ENCODE results near the gene SCAF8. TPM values are rescaled to one million over a fixed set of nuclear protein-coding genes. Genes with fewer than 3 reads are reported as not detected.
A peak's percentile ranks its signal among the peaks of the same experiment; 100 is the strongest.
"Not testable (repeated sequence)": the region's sequence is repeated elsewhere in the genome, so short reads cannot be mapped to it uniquely, and the experiment has no call there.

Gene SCAF8, protein sequence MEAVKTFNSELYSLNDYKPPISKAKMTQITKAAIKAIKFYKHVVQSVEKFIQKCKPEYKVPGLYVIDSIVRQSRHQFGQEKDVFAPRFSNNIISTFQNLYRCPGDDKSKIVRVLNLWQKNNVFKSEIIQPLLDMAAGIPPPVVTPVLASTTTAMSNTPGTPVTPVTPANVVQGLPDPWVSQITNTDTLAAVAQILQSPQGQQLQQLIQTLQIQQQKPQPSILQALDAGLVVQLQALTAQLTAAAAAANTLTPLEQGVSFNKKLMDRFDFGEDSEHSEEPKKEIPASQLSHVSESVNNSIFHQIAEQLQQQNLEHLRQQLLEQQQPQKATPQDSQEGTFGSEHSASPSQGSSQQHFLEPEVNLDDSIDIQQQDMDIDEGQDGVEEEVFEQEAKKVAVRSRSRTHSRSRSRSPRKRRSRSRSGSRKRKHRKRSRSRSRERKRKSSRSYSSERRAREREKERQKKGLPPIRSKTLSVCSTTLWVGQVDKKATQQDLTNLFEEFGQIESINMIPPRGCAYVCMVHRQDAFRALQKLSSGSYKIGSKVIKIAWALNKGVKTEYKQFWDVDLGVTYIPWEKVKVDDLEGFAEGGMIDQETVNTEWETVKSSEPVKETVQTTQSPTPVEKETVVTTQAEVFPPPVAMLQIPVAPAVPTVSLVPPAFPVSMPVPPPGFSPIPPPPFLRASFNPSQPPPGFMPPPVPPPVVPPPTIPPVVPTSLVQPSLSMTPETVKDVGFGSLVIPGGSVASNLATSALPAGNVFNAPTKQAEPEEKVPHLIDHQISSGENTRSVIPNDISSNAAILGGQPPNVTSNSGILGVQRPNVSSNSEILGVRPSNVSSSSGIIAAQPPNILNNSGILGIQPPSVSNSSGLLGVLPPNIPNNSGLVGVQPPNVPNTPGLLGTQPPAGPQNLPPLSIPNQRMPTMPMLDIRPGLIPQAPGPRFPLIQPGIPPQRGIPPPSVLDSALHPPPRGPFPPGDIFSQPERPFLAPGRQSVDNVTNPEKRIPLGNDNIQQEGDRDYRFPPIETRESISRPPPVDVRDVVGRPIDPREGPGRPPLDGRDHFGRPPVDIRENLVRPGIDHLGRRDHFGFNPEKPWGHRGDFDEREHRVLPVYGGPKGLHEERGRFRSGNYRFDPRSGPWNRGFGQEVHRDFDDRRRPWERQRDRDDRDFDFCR (N-terminal part only)
- 20.4 TPM for total RNA-seq

DNA sequence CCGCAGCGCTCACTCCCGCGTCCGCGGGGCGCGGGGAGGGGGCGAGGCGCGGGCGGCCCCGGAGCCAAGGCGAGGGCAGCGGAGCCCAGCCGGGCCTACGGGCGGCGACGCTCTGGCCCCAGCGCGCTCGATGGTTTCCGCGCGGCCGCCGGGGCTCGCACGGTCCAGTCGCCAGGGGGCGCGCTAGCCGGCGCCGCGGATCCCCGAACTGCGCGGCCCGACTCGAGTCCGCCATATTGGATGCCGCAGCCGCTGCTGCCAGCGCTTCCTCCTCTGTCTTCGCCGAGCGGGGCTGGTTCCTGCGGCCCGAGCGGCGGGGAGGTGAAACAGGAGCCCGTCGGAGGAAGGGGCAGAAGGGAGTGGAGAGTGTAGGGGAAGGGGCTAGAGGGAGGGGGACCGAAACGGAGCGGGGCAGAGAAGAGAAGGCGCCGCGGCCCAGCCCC is at the start of gene SCAF8:
Gene SCAF8 (plus strand): TSS at position 234 of the 443 bp plus-strand sequence. CDS start 485 bp downstream, outside the sequence.
- ATAC-seq: peak; percentile 90

DNA sequence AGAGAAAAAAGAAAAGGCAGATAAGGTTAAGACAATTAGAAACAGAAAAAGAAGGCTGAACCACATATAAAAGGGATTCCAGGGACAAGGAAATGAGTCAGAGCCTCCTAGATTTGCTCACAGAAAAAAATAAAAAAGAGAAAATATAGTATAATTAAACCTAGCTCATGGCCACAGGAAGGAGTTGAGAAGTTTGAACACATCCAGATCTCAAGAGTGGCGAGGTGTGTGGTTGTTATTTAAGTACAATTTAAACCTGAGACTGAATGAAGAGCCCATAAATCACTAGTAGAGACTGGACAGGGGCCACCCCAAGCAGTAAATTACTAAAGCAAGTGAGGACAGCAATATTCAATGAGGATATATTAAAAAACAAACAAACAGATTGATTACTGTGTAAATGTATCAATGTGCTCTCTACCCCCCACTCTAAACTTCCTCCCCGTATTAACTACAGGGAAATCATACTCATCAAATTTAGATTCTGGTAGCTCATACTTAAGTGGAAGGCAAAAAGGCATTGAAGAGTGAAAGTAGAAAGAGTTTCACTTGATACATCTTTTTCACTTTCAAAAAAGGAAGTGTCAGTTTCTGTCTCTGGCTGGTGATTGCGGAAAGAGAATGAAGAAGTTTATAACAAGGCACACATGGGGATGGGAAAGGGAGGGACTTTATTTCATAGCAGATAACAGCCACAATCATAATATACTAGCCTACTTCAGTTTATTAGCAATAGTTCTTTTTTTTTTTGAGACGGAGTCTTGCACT is 49.3 kb upstream of the SCAF8 start:
- ATAC-seq: peak; percentile 23

DNA sequence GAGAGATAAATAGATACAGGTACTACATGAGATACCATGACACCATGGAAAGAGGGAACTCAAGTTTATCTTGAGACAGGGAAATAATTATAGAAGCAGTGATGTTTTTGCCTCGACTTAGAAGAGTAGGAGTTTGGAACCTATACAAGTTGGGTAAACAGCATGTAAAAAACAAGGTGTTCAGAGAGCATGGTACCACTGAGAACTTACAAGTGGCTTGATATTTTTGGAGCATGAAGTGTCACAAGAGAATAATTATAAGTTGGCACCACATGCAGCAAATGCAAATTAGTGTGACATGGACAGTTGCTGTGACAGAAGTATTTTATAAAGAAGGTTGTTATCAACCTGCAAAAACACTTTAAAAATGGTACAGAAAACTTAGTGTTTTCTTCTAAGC is 47.1 kb upstream of the SCAF8 start:
- no peak for ATAC-seq

DNA sequence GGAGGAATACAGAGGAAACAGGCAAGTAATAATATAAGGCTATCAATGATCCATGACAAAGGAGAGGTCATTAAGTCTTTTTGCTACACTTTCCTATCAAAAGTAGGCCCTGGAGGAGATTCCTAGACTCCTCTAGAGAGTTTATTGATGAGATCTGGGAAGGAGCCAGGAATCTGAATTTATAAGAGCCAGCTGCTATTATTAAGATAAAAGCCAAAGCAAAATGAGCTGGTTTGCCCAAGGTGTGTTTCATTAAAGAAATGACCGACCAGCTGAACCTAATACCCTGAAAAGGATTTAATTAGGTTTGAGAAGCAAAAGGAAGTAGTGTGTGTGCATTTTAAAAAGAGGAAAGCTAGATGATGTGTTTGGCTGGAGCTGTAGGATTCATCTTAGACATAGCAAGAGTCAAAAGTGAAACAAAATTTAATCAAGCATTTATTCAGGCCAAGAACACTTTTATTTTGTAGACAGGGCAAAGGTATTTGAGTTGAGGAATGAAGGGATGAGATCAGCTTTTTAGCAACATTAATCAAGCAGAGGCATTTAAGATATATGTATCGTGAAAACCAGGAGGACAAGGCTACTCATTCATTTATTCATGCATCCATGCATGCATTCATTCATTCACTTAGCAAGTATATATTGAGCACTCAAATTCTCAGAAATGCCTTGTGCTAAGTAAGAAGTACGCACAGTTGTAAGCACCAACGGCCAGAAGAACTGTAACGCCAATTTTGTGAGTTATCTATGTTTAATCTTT is 43.5 kb upstream of the SCAF8 start:
- ATAC-seq: no peak

DNA sequence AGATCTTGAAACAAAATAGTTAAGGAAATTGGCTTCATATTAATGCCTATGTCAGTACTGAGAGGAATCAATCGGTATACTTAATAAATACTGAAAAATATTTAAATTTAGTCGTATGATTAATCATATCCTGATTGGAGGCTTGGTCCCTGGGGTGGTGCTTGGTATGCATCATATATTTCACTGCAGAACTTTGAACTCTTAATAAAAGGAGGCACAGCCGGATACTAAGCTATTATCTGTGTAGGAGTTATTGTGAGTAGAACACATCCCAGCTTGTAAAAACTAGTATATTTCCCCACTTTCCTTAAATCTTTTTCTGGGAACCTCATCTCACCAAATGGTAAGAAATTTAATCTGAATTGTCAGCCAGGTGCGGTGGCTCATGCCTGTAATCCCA is 42.4 kb upstream of the SCAF8 start:
- no peak for ATAC-seq

DNA sequence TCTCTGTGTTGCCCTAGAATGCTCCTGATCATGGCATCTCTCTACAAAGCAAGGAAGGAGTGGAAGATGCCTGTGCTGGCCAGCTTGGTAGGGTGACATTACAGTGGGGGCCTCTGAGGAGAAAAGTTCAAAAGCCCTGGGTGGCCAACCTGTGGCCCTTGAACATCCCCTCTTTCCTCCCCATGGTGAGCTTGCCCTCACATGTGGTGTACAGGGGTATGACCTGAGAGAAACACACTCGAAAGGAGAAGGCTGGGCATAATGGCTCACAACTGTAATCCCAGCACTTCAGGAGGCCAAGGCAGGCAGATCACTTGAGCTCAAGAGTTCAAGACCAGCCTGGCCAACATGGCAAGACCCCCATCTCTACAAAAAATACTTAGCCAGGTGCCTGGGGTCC is 36.6 kb upstream of the SCAF8 start:
- no peak for ATAC-seq

DNA sequence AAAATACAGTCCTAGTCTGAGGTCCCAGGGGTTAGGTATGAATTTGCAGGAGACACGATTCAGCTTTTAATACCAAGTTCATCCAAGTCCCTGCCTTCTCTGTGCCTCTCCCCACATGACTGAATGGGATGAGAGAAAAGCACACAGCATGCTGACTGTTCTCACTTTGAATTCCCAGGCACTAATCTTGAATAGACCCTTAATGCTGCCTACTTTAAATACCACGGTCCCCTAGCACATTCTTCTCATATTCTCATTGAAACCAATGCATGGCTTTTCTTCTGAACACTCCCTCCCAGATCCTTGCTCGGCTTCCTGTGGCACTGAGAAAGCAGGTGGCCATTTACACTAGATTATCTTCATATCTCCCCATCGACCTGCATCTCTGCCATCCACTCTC is 30.1 kb upstream of the SCAF8 start:
- ATAC-seq: no peak

DNA sequence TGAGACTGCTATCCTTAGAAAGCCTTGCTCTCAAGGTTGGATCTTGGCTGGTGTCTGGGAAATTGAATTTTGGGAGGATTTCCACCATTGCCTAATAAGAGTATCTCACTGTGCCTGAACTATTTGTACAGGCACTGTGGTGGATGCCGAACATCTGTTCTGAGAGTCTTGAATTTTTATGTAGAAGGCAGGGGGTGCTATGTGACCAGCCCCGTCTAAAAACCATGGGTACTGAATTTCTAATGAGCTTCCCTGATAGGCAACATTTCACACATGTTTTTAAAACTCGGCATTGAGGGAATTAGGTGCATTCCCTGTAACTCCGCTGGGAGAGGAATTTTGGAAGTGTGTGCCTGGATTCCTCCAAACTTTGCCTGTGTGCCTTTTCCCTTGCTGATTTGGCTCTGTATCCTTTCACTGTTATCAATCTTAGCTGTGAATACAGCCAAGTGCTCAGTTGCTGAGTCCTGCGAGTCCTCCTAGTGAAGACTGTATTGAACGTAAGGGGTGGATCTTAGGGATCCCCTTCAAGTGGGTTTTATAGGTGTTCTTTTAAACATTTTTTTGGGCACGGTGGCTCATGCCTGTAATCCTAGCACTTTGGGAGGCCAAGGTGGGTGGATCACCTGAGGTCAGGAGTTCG is 27.6 kb upstream of the SCAF8 start:
- no peak for ATAC-seq

DNA sequence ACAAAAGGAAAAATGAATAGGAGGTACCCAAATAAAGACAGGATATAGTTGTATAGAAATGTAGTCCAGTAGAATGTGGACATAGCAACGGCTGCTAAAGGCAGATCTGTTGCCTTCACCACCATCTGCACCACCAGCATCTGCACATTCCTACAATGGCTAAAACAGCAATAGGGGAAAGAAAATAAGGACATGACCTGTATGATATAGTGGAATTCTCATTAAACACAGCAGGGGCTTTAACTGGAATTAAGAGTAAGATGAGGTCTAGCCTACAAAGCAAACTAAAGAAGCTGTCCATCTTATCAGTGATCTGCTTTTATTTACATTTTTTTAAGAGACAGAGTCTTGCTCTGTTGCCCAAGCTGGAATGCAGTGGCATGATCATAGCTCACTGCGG is 26.8 kb upstream of the SCAF8 start:
- ATAC-seq: no peak

DNA sequence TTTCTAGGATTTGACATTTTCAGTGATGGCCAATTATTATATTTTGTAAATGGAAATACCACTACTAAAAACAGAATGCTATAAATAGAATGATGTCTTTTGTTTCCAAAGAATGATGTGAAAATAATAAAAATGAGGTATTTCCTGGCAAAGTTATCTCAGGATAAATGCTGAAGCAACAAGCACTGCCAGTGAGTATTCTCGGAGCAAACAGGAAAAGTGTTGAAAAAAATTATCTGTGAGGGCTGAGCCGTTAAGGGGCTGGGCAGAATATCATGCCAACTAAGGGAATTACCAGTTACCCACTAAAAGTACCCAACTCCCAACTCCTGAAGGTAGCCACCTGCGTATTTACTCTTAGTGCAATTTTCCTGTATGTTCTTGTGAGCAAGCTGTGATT is 23.6 kb upstream of the SCAF8 start:
- ATAC-seq: no peak

DNA sequence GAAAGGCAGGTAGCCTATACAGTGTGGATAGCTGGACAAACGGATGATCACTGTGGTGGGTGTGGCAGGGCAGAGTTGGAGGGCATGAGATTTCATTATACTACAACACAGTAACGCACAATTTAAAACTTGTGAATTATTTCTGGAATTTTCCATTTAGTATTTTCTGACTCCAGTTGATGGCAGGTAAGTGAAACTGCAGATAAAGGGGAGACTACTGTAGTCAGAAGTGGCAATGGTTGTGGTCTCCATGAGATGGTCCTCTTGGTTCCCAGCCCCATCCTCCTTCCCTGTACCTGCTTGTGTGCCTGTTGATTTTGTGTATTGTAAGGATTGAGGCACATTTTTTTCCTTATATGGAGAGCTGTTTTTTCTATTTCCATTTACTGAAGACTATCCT is 22.5 kb upstream of the SCAF8 start:
- no peak for ATAC-seq

DNA sequence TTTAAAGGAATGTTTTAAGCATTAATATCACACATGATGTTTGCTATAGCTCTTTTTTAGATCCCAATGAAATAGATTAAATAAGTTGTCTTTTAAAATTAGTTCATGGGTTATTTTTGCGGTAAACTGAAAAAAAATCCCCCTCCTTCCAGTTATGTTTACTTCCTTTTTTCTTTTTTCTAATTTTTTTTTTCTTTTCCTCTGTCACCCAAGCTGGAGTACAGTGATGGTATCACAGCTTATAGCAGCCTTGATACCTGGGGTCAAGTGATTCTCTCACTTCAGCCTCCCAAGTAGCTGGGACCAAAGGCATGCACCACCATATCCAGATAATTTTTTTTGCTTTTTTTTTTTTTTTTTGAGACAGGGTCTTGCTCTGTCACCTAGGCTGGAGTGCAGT is 17.8 kb upstream of the SCAF8 start:
- no peak for ATAC-seq

DNA sequence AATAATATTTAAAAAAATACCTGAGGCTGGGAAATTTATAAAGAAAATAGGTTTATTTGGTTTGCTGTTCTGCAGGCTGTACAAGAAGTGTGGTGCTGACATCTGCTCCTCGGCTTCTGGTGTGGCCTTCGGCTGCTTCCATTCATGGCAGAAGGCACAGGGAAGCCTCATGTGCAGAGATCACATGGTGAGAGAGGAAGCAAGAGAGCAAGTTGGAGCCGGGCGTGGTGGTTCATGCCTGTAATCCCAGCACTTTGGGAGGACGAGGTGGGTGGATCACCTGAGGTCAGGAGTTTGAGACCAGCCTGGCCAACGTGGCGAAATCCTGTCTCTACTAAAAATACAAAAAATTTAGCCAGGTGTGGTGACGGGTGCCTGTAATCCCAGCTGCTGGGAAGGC is 16.9 kb upstream of the SCAF8 start:
- not testable (repeated sequence) for ATAC-seq

DNA sequence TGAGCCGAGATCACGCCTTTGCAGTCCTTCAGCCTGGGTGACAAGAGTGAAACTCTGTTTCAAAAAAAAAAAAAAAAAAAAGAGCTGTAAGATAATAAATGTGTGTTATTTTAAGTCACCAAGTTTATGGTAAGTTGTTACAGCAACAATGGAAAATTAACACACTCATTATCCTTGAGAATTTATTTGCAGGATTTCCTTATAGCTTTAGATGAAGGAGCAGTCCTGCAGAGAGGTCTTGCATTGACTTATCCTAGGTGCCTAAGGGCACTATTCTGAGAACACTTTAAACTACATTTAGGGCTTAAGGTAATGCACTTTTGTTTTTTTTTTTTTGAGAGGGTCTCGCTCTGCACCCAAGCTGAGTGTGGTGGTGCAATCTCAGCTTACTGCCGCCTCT is 13.8 kb upstream of the SCAF8 start:
- no peak for ATAC-seq

DNA sequence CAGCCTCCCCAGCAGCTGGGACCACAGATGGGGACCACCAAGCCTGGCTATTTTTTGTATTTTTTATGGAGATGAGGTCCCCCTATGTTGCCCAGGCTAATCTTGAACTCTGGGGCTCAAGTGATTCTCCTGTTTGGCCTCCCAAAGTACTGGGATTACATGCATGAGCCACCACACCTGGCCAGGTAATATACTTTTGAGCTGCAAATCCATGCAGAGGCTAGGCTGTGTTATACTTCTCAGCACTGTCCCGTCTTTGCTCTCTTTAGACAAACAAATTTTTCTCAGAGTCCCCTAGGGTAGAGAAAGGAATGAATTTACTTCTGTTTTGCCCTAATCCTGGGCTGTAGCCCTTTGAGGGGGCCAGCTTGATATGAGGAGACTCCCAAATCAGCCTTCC is 13.4 kb upstream of the SCAF8 start:
- ATAC-seq: no peak

DNA sequence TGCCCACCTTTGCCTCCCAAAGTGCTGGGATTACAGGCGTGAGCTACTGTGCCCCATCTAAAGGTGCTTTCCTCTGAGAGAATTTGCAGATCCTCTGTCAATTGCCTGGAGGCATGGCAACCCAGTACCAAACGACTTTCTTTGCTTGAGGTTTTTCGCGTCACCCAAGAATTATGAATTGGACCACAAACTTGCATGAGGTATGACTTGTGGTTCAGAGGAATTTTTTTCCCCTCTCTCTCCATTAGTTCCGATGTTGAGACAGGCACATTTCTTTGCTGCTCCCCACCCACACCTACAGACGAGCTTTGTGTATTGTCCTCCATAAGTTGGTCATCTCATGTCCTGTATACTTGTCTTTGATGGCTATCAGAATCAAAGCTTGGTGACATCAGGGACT is 11.8 kb upstream of the SCAF8 start:
- ATAC-seq: no peak

DNA sequence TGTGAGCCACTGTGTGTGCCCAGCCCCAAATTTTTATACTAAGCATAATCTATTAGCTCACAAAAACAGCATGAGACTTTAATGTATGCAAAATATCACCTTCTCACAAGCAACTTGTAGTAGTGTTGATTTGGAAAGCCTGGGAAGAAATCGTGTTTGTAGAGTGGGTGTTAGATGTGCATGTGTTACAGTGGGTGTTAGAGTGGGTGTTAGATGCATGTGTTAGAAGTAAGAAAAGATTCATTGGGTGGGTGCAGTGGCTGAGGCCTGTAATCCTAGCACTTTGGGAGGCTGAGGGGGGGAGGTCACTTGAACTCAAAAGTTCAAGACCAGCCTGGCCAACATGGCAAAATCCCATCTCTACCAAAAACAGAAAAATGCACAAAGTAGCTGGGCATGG is 6.3 kb upstream of the SCAF8 start:
- ATAC-seq: no peak

DNA sequence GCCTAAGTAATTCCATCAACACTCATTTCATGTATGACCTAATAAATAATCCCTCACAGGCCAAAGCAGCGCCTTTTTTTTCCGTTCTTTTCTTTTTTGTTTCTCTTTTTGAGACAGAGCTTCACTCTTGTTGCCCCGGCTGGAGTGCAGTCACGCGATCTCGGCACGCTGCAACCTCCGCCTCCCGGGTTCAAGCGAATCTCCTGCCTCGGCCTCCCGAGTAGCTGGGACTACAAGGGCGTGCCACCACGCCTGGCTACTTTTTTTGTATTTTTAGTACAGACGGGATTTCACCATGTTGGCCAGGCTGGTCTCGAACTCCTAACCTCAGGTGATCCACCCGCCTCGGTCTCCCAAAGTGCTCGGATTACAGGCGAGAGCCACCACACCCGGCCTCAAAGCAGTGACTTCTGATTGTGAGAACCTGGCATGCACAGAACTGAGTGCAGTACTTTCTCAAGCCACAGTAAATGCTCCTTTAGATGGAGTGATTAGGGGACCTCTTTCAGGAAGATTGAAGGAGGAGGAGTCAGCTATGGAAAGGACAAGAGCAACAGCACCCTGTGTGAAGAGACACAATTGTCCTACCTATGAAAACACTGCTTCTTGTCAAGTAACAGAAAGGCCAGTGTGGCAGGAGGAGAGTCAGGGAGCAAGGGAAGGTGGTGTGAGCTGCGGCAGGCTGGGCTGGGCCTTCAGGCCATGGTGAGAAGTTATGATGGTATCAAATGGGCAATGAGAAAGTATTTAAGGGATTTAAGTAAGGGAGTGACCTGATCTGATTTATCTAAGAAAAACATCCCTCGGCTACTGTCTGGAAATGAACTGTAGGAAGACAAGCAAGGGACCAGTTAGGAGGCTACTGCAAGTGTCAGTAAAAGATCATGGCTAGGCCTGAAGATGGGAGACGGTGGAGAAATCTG is 1.7 kb upstream of the SCAF8 start:
- no peak for ATAC-seq

DNA sequence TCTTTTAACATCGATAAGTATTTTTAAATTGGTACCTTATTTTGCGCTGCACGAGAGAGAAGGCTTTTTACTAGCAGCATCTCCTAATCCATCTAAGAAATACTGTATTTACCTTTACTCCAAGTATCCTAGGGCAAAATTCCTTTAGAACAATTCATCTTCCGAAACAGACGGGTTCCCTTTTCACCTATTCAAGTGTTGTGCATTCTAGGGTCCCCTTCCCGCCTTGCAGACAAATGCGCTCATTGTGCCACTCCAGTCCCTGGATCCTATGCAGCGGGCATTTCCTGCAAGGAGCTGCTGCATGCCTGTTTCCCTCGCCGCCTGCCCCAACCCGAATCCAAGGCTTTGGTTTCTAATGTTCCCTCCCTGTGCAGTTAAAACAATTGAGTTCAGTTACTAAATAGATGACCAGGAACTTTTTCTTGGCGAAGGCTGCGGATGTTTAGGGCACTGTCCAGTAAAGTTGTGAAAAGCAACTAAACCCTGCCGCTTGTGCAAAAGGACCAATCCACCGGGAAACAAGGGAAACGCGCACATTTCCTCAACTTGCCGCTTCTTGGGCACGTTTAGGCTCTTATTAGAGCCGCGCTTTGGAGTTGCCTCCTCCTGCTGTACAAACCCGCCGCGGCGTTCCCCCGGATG is 556 bp upstream of the SCAF8 start:
- no peak for ATAC-seq
